HL-60/S4 treated with phorbol 12-myristate 13-acetate at 8.2 ng/mL for 4 days and 3 days (cell line): ENCODE results near the gene NIM1K.
"Not testable (repeated sequence)": the region's sequence is repeated elsewhere in the genome, so short reads cannot be mapped to it uniquely, and the experiment has no call there.

Experiments
- in situ Hi-C: fragments of 300-500 bp; cut with MboI; formaldehyde crosslinking; loops from 2 replicates; pipeline ENCODE4 v1.15.0; 2022; ENCODE audit warnings: low sequenced_read_pairs

The NIM1K gene

GRCh38 chr5:43274435-43275114 lies 82.5 kb downstream of the NIM1K start:
- in situ Hi-C loops: no loop called here

GRCh38 chr5:43275391-43275790 lies 83.4 kb downstream of the NIM1K start:
- in situ Hi-C loops: no loop called here

- in situ Hi-C loops: no loop called here
Measured at GRCh38 chr5:43279548-43280274, 87.7 kb downstream of the NIM1K start.

- in situ Hi-C loops: no loop called here
Measured at GRCh38 chr5:43281840-43282658, 90.0 kb downstream of the NIM1K start.

- in situ Hi-C loops: no loop called here
Measured at GRCh38 chr5:43286623-43287022, 94.6 kb downstream of the NIM1K start.

- in situ Hi-C loops: no loop called here
Measured at GRCh38 chr5:43287493-43287892, 95.5 kb downstream of the NIM1K start.

- in situ Hi-C loops: no loop called here
Measured at GRCh38 chr5:43288269-43288831, 96.3 kb downstream of the NIM1K start.

- in situ Hi-C loops: no loop called here
Measured at GRCh38 chr5:43290726-43291125, 98.7 kb downstream of the NIM1K start.

DNA sequence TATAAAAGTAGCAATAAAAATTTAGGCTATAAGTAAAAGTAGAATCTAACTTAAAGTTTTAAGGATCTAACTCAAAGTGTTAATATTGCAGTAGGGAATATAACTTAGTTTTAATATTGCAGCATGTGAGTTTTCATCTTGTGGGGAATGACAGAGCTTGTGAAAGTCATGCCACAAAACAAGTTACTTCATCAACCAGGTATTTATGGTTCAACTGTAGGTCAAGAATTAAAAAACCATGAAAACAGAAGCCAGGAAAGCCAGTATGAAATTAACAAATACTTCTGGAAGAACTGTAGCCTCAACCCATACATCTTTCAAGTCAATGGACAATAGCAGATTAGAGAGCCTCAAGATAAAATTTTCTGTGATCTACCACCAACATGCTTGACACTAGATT lies 102.2 kb downstream of the NIM1K start:
- in situ Hi-C loops: no loop called here

DNA sequence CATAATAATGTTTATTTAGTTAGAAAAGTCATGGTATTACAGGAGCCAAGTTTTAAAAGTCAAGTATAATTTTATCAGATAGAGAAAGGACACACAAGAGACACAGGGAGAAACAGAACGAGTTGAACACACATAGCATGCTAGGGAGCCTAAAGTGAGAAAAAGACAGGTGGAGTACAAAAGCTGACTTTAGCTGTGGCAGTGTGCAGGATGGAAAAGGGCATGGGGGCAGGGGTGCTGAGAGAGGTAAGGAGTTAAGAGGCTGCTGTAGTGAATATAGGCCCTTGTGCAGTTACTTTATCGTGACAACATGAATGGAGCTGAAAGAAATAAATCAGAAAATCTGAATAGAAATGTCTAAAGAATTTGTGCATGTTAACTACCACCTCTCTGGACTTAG lies 103.2 kb downstream of the NIM1K start:
- in situ Hi-C loops: no loop called here

DNA sequence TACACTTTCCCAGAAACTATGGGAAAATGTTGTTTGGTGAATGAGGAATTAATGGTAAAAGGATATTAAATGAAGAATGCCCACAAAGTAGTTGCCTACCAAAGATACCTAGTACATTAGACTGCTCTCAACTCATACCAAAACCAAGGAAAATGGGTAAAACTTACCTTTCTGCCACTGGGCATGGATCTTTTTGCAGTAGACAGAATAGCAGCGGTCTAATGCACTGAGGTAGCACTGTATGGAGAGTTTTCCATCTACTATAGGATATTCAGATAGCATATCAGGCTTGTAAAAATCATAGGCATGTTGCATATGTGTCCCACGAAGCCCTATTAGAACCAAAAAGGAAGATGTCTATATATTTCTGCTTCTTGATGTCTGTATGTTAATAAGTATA lies 104.8 kb downstream of the NIM1K start:
- in situ Hi-C loops: no loop called here

GRCh38 chr5:43298443-43298842 lies 106.4 kb downstream of the NIM1K start:
- in situ Hi-C loops: no loop called here

DNA sequence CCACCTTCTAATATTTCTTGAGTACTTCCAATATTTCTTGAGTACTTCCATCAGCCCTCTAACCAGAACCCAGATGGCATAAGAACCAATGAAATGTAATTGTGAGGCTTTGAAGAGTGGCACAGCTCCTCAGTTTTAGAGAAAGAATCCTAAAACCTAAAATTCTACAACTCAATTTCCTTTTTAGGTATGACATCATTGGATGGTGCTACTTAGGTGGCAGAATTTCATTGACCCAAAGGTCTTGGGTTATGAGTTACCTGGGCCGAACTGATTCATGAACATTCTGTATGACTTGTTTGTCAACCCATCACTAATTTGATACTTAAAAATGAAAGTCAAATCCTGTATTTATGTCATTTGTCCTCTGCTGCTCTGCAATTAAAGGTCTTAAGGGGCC lies 108.1 kb downstream of the NIM1K start:
- in situ Hi-C loops: no loop called here

DNA sequence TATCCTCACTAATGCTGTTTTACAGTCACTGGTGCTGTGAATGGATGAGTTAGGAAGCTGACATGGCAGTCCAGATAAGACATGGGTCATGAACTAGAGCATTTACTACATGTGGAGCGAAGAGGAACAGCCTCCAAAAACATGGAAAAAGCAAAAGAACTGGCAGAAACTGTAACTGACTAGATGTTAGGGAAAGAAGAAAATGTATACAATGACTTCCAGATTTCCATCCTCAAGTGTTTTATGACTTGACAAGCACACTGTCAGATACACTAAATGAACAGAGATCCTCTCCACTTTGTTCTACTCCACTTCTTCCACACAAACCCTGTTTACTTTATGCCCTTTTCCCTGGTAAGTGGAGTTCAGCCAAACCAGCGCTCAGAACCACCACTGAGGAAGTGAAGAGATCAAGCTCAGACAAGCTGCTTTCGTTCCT lies 109.6 kb downstream of the NIM1K start:
- in situ Hi-C loops: no loop called here

- in situ Hi-C loops: no loop called here
Measured at GRCh38 chr5:43302481-43302880, 110.5 kb downstream of the NIM1K start.

- in situ Hi-C loops: no loop called here
Measured at GRCh38 chr5:43303242-43303641, 111.2 kb downstream of the NIM1K start.

- in situ Hi-C loops: no loop called here
Measured at GRCh38 chr5:43304525-43304924, 112.5 kb downstream of the NIM1K start.

DNA sequence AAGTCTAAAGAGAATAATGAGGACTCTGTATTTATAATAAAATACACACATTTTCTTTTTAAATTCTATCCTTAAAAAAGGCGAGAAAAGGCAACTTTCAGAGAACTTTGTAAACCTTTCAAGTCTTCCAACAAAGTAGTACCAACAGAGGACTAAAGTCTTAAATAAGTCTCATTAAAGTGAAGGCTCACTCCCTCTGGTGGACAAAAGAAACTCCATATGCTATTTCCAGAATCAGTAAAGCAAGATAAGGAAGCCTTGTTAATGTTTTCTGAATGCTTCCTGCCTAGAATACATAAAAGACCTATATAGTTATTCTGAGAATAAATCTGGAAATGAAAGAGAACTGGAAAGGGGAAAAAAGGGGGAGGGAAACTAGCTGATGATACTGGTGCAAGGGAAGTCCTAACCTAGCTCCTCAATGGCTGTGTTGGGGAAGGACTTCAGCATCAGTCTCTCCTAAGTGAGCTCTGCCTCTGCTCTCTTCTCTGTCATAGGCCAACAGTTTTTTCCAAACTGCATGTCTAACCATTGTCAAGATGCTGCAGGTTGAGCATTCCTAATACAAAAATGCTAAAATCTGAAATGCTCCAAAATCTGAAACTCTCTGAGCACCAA lies 114.0 kb downstream of the NIM1K start:
- in situ Hi-C loops: no loop called here

- in situ Hi-C loops: not testable (repeated sequence)
Measured at GRCh38 chr5:43306954-43307353, 114.9 kb downstream of the NIM1K start.

DNA sequence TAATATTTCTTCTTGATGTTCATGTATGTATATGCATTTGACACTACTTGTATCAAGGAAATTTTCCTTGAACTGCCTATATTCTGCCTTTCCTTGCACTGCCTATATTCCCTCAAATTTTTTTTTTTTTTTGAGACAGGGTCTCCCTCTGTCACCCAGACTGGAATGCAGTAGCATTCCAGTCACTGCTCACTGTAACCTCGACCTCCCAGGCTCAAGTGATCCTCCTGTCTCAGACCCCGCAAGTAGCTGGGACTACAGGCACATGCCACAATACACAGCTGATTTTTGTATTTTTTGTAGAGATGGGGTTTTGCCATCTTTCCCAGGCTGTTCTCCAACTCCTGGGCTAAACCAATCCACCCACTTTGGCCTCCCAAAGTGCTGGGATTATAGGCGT lies 117.1 kb downstream of the NIM1K start:
- in situ Hi-C loops: no loop called here

GRCh38 chr5:43309637-43310036 lies 117.6 kb downstream of the NIM1K start:
- in situ Hi-C loops: no loop called here
